NB4 (cell line): ENCODE results near the gene YBX3.
"Not testable (repeated sequence)": the region's sequence is repeated elsewhere in the genome, so short reads cannot be mapped to it uniquely, and the experiment has no call there.

Source experiments
- DNase-seq: peaks from one replicate; pipeline ENCODE4 v3.0.0; 2010; ENCODE audit warnings: low read depth
- H3K4me3 ChIP-seq: one replicate; pipeline ENCODE4 v1.5.1; 2011; ENCODE audit warnings: mild to moderate bottlenecking, low read depth, low read length, moderate library complexity
- MYC ChIP-seq: IDR thresholded peaks from 2 replicates; pipeline ENCODE4 v1.6.1; 2011; ENCODE audit warnings: low read depth, low read length
- POLR2A ChIP-seq: IDR thresholded peaks from 2 replicates; pipeline ENCODE4 v1.6.1; 2011; ENCODE audit warnings: mild to moderate bottlenecking; ENCODE audit not compliant: insufficient read length; ENCODE audit errors: extremely low read depth
- TF ChIP-seq, protein P1 (sequence below): IDR thresholded peaks from 2 replicates; pipeline ENCODE4 v1.6.1; 2011; ENCODE audit warnings: low read depth, low read length
- TF ChIP-seq, protein P2 (sequence below): IDR thresholded peaks from one replicate; pipeline ENCODE4 v1.5.1; 2012; ENCODE audit warnings: low read depth, low read length

YBX3 gene

DNA sequence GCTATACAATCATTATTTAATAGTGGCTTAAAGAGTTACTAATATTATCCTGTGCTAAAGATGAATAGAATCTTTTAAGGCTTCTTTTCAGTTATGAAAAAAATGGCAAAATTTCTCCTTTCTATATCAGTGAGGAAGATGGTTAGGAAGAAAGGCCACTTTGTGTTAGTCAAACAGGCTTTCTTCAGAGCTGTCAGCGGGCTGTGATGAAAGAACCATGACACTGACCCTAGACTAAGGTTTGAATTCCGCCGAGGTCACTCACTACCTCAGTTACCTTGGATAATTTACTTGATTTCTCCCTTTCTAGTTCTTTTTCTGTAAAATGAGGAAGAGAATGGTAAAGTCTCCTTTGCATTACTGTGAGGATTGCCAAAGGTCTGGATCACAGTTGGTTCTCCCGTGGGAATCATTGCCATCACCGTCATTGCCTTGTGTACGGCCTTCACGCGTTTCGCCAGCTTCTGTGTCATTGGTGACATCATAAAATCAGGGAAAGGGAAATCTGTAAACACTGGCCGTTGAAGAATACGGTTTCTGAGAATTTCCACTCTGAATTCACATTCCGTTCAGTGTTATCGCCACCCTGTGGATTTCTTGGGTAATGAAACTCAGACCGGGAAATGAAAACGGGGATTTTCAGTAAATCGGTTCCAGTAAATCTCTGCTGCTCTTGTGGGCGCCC is 26.7 kb upstream of the YBX3 start:
- H3K4me3 ChIP-seq, result peak overlapping the region; percentile 50
- peak; percentile 86 for DNase-seq
- TF ChIP-seq, protein P1, sequence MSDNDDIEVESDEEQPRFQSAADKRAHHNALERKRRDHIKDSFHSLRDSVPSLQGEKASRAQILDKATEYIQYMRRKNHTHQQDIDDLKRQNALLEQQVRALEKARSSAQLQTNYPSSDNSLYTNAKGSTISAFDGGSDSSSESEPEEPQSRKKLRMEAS, result no peak
- TF ChIP-seq POLR2A (no peak), MYC (peak; percentile 21; the same call in 1 of the 2 replicates)
- TF ChIP-seq, protein P2, sequence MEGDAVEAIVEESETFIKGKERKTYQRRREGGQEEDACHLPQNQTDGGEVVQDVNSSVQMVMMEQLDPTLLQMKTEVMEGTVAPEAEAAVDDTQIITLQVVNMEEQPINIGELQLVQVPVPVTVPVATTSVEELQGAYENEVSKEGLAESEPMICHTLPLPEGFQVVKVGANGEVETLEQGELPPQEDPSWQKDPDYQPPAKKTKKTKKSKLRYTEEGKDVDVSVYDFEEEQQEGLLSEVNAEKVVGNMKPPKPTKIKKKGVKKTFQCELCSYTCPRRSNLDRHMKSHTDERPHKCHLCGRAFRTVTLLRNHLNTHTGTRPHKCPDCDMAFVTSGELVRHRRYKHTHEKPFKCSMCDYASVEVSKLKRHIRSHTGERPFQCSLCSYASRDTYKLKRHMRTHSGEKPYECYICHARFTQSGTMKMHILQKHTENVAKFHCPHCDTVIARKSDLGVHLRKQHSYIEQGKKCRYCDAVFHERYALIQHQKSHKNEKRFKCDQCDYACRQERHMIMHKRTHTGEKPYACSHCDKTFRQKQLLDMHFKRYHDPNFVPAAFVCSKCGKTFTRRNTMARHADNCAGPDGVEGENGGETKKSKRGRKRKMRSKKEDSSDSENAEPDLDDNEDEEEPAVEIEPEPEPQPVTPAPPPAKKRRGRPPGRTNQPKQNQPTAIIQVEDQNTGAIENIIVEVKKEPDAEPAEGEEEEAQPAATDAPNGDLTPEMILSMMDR, result peak; percentile 89

GRCh38 chr12:10747730-10748129 is 24.6 kb upstream of the YBX3 start:
- no peak for DNase-seq

DNA sequence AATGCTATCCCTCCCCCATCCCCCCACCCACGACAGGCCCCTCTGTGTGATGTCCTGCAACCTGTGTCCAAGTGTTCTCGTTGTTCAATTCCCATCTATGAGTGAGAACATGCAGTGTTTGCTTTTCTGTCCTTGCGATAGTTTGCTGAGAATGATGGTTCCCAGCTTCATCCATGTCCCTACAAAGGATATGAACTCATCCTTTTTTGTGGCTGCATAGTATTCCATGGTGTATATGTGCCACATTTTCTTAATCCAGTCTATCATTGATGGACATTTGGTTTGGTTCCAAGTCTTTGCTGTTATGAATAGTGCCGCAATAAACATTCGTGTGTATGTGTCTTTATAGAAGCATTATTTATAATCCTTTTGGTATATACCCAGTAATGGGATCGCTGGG is 20.3 kb upstream of the YBX3 start:
- not testable (repeated sequence) for DNase-seq, H3K4me3 ChIP-seq

More at GRCh38 chr12:10747730-10748129, 24.6 kb upstream of the YBX3 start:
- H3K4me3 ChIP-seq, result no peak overlapping the region
- TF ChIP-seq POLR2A (no peak), MYC (no peak)
- TF ChIP-seq, protein P1, result no peak
- TF ChIP-seq, protein P2, result no peak

DNA sequence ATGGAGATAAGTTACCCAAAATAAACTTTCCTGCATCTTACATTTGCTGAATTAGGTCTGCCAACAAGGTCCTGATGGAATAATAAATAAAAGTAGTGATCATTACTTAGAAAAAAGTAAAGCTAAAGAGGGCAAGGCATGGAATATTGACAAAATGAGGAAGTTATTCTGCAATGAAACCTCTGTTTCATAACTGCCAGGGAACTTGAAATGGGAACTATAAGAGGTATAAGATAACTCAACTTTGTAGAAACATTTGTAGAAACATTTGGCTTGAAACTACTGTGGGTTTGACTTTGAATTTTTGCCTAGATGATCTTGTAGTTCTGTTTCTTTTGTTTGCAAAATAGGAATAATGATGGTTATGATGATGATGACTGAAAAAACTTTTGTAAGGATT is 18.7 kb upstream of the YBX3 start:
- no peak overlapping the region for H3K4me3 ChIP-seq
- TF ChIP-seq MYC, result no peak
- TF ChIP-seq, protein P1, result no peak
- TF ChIP-seq POLR2A, result no peak
- TF ChIP-seq, protein P2, result no peak

DNA sequence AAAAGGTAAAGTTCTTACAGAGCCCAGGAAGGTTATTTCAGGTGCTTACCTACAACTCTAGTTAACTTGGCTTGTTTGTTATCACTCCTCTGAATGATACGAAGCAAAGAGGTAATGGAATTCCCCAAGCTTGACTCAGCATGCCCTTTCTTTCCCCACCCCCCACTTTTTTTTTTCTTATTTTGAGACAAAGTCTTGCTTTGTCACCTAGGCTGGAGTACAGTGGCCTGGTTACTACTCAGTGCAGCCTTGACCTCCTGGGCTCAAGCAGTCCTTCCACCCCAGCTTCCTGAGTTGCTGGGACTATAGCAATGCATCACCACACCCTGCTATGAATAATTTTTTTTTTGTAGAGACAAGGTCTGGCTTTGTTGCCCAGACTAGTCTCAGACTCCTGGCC is 17.1 kb upstream of the YBX3 start:
- H3K4me3 ChIP-seq, result no peak overlapping the region
- TF ChIP-seq MYC (no peak), POLR2A (no peak)
- TF ChIP-seq, protein P1, result no peak
- TF ChIP-seq, protein P2, result no peak
- DNase-seq, result no peak

More for the DNA sequence above, 18.7 kb upstream of the YBX3 start:
- DNase-seq, result peak; percentile 53

DNA sequence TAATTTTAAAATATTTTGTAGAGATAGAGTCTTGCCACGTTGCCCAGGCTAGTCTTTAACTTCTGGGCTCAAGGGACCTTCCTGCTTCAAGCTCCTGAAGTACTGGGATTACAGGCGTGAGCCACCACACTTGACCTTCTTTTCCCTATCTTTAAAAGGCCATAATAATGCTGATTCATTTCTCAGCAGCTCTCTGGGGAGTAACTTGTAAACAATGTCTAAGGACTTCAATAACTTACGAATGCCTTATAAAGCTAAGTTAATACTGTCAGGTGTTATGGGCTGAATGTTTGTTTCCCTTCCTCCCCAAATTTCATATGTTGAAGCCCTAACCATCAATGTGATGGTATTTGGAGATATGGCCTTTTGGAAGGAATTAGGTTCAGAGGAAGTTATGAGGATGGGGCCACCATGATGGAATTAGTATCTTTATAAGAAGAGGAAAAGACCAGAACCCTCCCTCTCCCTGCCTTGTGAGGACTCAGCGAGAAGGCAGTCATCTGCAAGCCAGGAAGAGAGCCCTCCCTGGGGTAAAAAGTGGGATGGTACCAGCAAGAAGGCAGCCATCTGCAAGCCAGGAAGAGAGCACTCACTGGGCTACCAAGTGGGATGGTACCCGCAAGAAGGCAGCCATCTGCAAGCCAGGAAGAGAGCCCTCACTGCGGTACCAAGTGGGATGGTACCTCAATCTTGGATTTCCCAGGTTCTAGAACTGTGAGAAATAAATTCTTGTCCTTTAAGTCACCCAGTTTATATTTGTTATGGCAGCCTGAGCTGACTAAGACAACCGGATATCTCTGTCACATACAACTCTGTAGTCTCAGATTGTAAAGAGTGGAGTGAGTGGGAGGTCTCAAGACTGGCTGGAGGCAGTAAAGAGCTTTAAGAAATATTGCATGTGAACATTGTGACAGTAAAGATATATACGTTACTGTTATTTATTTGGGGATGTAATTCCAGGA is 16.3 kb upstream of the YBX3 start:
- no peak for DNase-seq
- TF ChIP-seq, protein P1, result no peak
- TF ChIP-seq POLR2A (no peak), MYC (no peak)
- TF ChIP-seq, protein P2, result no peak
- no peak overlapping the region for H3K4me3 ChIP-seq
